Left ventricle myocardium inferior (tissue), 1 donor: Measurements from ENCODE around the gene INSIG1. TPM values are rescaled to one million over a fixed set of nuclear protein-coding genes. Genes with fewer than 3 reads are reported as not detected.

ENCODE experiments used
- DNase-seq: peaks from one replicate; pipeline ENCODE4 v3.0.0-alpha.2; 2020
- H3K27ac ChIP-seq: fragments of 200-600 bp; replicated peaks from 2 replicates; pipeline ENCODE4 v1.8.0; 2021
- H3K27me3 ChIP-seq: fragments of 200-600 bp; 2 replicates; pipeline ENCODE4 v1.8.0; 2021; ENCODE audit warnings: low read depth
- H3K36me3 ChIP-seq: fragments of 200-600 bp; 2 replicates; pipeline ENCODE4 v1.8.0; 2021
- H3K4me1 ChIP-seq: fragments of 200-600 bp; 2 replicates; pipeline ENCODE4 v1.8.0; 2021
- H3K4me3 ChIP-seq: fragments of 200-600 bp; 2 replicates; pipeline ENCODE4 v1.8.0; 2021; ENCODE audit warnings: mild to moderate bottlenecking, moderate library complexity
- H3K9me3 ChIP-seq: fragments of 200-600 bp; replicated peaks from 2 replicates; pipeline ENCODE4 v1.8.0; 2021
- CTCF ChIP-seq: fragments of 200-600 bp; IDR thresholded peaks from 2 replicates; pipeline ENCODE4 v1.8.0; 2021; ENCODE audit warnings: antibody characterized with exemption, mild to moderate bottlenecking, borderline replicate concordance
- intact Hi-C: fragments of 100-400 bp; cut with micrococcal nuclease; formaldehyde crosslinking; loops from one replicate; pipeline ENCODE4 v1.11.0; 2022
- total RNA-seq: library from RNA; stranded (reverse); fragmentation: NEBNext Ultra II Directional; extraction: Animal tissue kit (Norgen Biotek cat#: 25700); gene quantifications from one replicate; pipeline ENCODE4 v1.2.1, GENCODE V29; 2021
- donor health status: DM: no; HTN: yes; CAD: no; lungs with severe emphysema.

Gene INSIG1
- total RNA-seq, 1 donor from 2014 or later, result 7.5 TPM

- Histone ChIP-seq H3K36me3 (no peaks in the 10 kb centered on the region), H3K4me1 (no peaks in the 10 kb centered on the region), H3K4me3 (no peak overlapping the region), H3K27ac (no peak overlapping the region), H3K27me3 (peaks cover 62% of the 10 kb centered on the region), H3K9me3 (no peaks in the 10 kb centered on the region)
- no peak for TF ChIP-seq CTCF
- no peak for DNase-seq
- intact Hi-C loops, result no loop called here
Measured at GRCh38 chr7:155266440-155266839, 31.2 kb upstream of the INSIG1 start.

- no peaks in the 10 kb centered on the region for H3K4me1 ChIP-seq
- no peaks in the 10 kb centered on the region for H3K9me3 ChIP-seq
- no peak overlapping the region for H3K4me3 ChIP-seq
- TF ChIP-seq CTCF, result no peak
- no peak overlapping the region for H3K27ac ChIP-seq
- no peak for DNase-seq
- no peaks in the 10 kb centered on the region for H3K36me3 ChIP-seq
- intact Hi-C loops, result no loop called here
- peaks cover 67% of the 10 kb centered on the region for H3K27me3 ChIP-seq
Measured at GRCh38 chr7:155267023-155267422, 30.7 kb upstream of the INSIG1 start.

- intact Hi-C loops, result no loop called here
- no peak for DNase-seq
- Histone ChIP-seq H3K27ac (no peak overlapping the region), H3K9me3 (no peaks in the 10 kb centered on the region), H3K36me3 (no peaks in the 10 kb centered on the region), H3K4me1 (no peaks in the 10 kb centered on the region), H3K27me3 (peaks cover 70% of the 10 kb centered on the region), H3K4me3 (no peak overlapping the region)
- TF ChIP-seq CTCF, result no peak
Measured at GRCh38 chr7:155267436-155267835, 30.2 kb upstream of the INSIG1 start.

- Histone ChIP-seq H3K36me3 (no peaks in the 10 kb centered on the region), H3K4me1 (no peaks in the 10 kb centered on the region), H3K27ac (no peak overlapping the region), H3K9me3 (no peaks in the 10 kb centered on the region), H3K27me3 (peaks cover 77% of the 10 kb centered on the region), H3K4me3 (no peak overlapping the region)
- intact Hi-C loops, result no loop called here
- TF ChIP-seq CTCF, result no peak
- no peak for DNase-seq
Measured at GRCh38 chr7:155268211-155268610, 29.5 kb upstream of the INSIG1 start.

GRCh38 chr7:155268921-155269650, 28.6 kb upstream of the INSIG1 start:
- TF ChIP-seq CTCF, result no peak
- intact Hi-C loops, result no loop called here
- DNase-seq, result no peak
- Histone ChIP-seq H3K4me3 (no peak overlapping the region), H3K4me1 (no peaks in the 10 kb centered on the region), H3K9me3 (no peaks in the 10 kb centered on the region), H3K36me3 (no peaks in the 10 kb centered on the region), H3K27me3 (peaks cover 70% of the 10 kb centered on the region), H3K27ac (no peak overlapping the region)
